SU-DHL-6 (cell line): ENCODE data around the gene BLVRB.

Experiments
- H2AFZ ChIP-seq: fragments of 200-600 bp; sonication (generic); 2 replicates; pipeline ENCODE4 v1.6.1; 2014; ENCODE audit warnings: low read depth, mild to moderate bottlenecking, moderate library complexity, mixed read lengths, antibody characterized with exemption, low read length; ENCODE audit not compliant: severe bottlenecking
- H3F3A ChIP-seq: fragments of 200-600 bp; shearing (Covaris generic); 2 replicates; pipeline ENCODE4 v1.6.0; 2016; ENCODE audit warnings: antibody characterized with exemption, mild to moderate bottlenecking; ENCODE audit not compliant: insufficient read depth
- H3K27ac ChIP-seq: fragments of 200-600 bp; sonication (generic); 2 replicates; pipeline ENCODE4 v1.5.1; 2016; ENCODE audit warnings: low read depth, mild to moderate bottlenecking, low read length, moderate library complexity, mixed read lengths
- H3K27me3 ChIP-seq: fragments of 200-600 bp; sonication (generic), shearing (Covaris generic); 2 replicates; pipeline ENCODE4 v1.6.0; 2014; ENCODE audit warnings: mild to moderate bottlenecking, low read length
- H3K36me3 ChIP-seq: fragments of 200-600 bp; sonication (generic); 2 replicates; pipeline ENCODE4 v1.6.1; 2014; ENCODE audit warnings: mild to moderate bottlenecking, low read length, mixed read lengths
- H3K4me2 ChIP-seq: fragments of 300-600, 200-600 bp; shearing (Covaris generic), sonication (generic); 2 replicates; pipeline ENCODE4 v1.6.0; 2014; ENCODE audit warnings: low read length, low read depth, mild to moderate bottlenecking; ENCODE audit not compliant: poor library complexity, severe bottlenecking
- H3K4me3 ChIP-seq: fragments of 200-600 bp; sonication (generic); 2 replicates; pipeline ENCODE4 v1.5.1; 2014; ENCODE audit warnings: antibody characterized with exemption, low read length, mild to moderate bottlenecking, mixed read lengths; ENCODE audit not compliant: insufficient read depth, poor library complexity, severe bottlenecking
- H3K79me2 ChIP-seq: fragments of 200-600 bp; sonication (generic); 2 replicates; pipeline ENCODE4 v1.6.1; 2014; ENCODE audit warnings: mild to moderate bottlenecking, low read length, moderate library complexity; ENCODE audit not compliant: insufficient read depth
- H3K9ac ChIP-seq: fragments of 200-600 bp; sonication (generic); 2 replicates; pipeline ENCODE4 v1.7.0; 2014; ENCODE audit warnings: mild to moderate bottlenecking, low read length
- H3K9me2 ChIP-seq: fragments of 200-600 bp; sonication (generic); replicated peaks from 2 replicates; pipeline ENCODE4 v1.6.1; 2014; ENCODE audit warnings: low read length; ENCODE audit not compliant: insufficient read depth
- H3K9me3 ChIP-seq: fragments of 200-600 bp; sonication (generic); 2 replicates; pipeline ENCODE4 v1.6.1; 2014; ENCODE audit warnings: low read length, mixed read lengths; ENCODE audit not compliant: insufficient read depth
- H4K20me1 ChIP-seq: fragments of 200-600 bp; sonication (generic); 2 replicates; pipeline ENCODE4 v1.6.1; 2014; ENCODE audit warnings: low read depth, mild to moderate bottlenecking, antibody characterized with exemption, low read length, moderate library complexity, mixed read lengths
- EZH2phosphoT487 ChIP-seq: fragments of 200-600 bp; sonication (generic), shearing (Covaris generic); conservative IDR thresholded peaks from 2 replicates; pipeline ENCODE4 v1.6.1; 2018; ENCODE audit warnings: mild to moderate bottlenecking, antibody characterized with exemption, low read length, moderate library complexity, mixed read lengths
- TF ChIP-seq, protein P1 (sequence below): fragments of 200-600 bp; sonication (generic); IDR thresholded peaks from one replicate; pipeline ENCODE4 v1.5.1; 2017; ENCODE audit warnings: antibody characterized with exemption, mild to moderate bottlenecking, low read length, moderate library complexity; ENCODE audit not compliant: insufficient read depth, poor library complexity, severe bottlenecking

BLVRB gene

DNA sequence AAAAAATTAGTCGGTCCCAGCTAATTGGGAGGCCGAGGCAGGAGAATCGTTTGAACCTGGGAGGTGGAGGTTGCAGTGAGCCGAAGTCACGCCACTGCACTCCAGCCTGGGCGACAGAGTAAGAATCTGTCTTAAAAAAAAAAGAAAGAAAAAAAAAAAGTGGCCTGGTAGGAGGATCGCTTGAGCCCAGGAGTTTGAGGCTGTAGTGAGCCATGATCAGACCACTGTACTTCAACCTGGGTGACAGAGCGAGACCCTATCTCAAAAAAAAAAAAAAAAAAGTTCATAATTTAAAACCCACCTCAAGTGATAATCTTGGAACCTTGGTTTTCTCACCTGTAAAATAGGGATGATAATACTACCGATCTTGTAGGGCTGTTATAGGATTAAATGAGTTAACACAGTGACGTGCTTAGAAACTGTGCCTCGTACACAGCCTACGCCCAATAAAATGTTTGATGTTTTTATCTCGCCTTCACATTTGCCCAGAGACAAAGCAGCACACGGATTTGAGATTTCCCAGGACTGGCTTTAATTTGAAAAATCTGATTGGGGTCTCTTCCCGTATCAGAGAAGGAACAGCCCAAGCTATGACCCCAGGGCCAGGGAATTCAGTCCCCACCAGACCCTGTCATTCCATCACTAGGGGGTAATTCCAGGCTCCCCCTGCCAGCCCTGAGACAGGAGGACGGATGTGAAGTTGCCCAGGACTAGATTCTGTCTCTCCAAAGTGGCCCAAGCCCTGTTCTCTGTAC, 43.4 kb downstream of the BLVRB start:
- Histone ChIP-seq H3K9me2 (no peaks in the 10 kb centered on the region), H3K27ac (no peak overlapping the region), H3K9ac (no peak overlapping the region), H3K9me3 (no peaks in the 10 kb centered on the region), H3F3A (peaks cover 8% of the 10 kb centered on the region; the same call in 1 of the 2 replicates), H2AFZ (no peak overlapping the region), H3K4me2 (no peak overlapping the region), H3K4me3 (no peak overlapping the region), H3K36me3 (no peaks in the 10 kb centered on the region), H3K79me2 (no peaks in the 10 kb centered on the region), H3K27me3 (no peaks in the 10 kb centered on the region), H4K20me1 (no peaks in the 10 kb centered on the region)
- TF ChIP-seq EZH2phosphoT487 = no peak
- TF ChIP-seq, protein P1, sequence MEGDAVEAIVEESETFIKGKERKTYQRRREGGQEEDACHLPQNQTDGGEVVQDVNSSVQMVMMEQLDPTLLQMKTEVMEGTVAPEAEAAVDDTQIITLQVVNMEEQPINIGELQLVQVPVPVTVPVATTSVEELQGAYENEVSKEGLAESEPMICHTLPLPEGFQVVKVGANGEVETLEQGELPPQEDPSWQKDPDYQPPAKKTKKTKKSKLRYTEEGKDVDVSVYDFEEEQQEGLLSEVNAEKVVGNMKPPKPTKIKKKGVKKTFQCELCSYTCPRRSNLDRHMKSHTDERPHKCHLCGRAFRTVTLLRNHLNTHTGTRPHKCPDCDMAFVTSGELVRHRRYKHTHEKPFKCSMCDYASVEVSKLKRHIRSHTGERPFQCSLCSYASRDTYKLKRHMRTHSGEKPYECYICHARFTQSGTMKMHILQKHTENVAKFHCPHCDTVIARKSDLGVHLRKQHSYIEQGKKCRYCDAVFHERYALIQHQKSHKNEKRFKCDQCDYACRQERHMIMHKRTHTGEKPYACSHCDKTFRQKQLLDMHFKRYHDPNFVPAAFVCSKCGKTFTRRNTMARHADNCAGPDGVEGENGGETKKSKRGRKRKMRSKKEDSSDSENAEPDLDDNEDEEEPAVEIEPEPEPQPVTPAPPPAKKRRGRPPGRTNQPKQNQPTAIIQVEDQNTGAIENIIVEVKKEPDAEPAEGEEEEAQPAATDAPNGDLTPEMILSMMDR = no peak

DNA sequence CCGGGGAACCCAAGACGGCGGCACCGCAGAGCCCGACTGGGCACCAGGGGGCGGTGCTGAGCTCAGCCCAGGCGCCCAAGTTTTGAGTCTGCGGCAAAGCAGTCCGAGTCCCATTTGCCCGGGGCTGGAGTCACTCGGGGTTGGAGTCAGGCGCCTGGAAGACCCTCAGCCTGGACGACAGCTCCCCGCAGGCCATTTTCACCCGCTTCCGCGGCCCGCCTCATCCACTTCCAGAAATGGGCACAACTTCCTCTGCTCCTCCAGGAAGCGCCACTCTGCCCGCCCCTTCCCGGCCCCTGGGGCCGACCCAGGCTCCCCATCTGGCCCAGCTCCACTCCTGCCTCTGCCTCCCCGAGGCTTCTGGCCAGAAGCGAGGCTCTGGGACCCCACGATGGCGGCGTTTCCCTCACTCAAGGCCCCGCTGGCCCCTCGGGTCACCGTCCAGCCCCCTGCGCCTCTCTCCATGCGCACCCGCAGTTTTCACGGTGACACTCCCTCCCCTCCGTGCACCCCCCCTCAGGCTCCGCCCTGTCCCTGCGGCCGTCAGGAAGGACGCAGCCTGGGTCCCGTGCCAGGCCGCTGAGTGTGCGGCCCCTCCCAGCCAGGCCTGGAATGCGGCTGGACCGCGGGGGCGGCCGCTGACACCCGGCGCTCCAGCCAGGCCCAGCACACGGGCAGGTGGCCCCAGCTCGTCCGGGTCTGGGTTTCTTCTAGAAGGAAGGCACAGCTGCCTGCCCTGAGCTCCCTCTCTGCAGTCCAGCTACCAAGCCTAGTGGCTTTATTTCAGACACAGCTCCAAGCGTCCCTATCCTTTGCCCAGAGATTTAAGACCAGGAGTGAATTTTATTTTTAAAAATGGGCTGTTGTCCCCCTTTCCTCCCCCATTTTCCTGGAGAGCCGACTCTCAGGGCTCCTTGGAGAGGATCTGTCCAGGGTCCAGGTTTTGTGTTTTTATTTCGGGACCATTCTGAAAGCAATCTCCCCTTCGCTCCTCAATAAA, 44.5 kb downstream of the BLVRB start:
- no peaks in the 10 kb centered on the region for H3K36me3 ChIP-seq
- TF ChIP-seq EZH2phosphoT487 = no peak
- TF ChIP-seq, protein P1 = peak; percentile 81
- peak overlapping the region; percentile 84 for H3K4me2 ChIP-seq
- peak overlapping the region; percentile 56 for H3K27ac ChIP-seq
- H3F3A ChIP-seq = peaks cover 8% of the 10 kb centered on the region; the same call in 1 of the 2 replicates
- no peaks in the 10 kb centered on the region for H3K27me3 ChIP-seq
- peak overlapping the region; percentile 64 for H3K4me3 ChIP-seq
- H3K79me2 ChIP-seq = no peaks in the 10 kb centered on the region
- peak overlapping the region; percentile 94 for H2AFZ ChIP-seq
- H4K20me1 ChIP-seq = no peaks in the 10 kb centered on the region
- H3K9me3 ChIP-seq = no peaks in the 10 kb centered on the region
- H3K9me2 ChIP-seq = no peaks in the 10 kb centered on the region
- peak overlapping the region; percentile 67 for H3K9ac ChIP-seq

DNA sequence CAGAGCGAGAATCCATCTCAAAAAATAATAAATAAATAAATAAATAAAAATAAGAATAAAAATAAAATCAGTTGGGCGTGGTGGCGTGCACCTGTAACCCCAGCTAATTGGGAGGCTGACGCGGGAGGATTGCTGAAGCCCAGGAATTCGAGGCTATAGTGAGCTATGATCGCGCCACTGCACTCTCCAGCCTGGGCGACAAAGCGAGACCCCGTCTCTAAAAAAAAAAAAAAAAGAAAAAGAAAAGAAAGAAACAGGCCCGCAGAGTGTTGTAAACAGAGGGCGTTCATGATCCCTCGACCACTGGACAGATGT, 45.1 kb downstream of the BLVRB start:
- H3K79me2 ChIP-seq = no peaks in the 10 kb centered on the region
- H3K9ac ChIP-seq = peak overlapping the region; percentile 67
- no peak for TF ChIP-seq EZH2phosphoT487
- TF ChIP-seq, protein P1 = no peak
- peak overlapping the region; percentile 64 for H3K4me3 ChIP-seq
- peaks cover 8% of the 10 kb centered on the region; the same call in 1 of the 2 replicates for H3F3A ChIP-seq
- H3K9me3 ChIP-seq = no peaks in the 10 kb centered on the region
- H3K36me3 ChIP-seq = no peaks in the 10 kb centered on the region
- H3K27ac ChIP-seq = no peak overlapping the region
- no peaks in the 10 kb centered on the region for H3K9me2 ChIP-seq
- no peaks in the 10 kb centered on the region for H4K20me1 ChIP-seq
- H3K4me2 ChIP-seq = peak overlapping the region; percentile 84
- H2AFZ ChIP-seq = peak overlapping the region; percentile 94
- no peaks in the 10 kb centered on the region for H3K27me3 ChIP-seq
